ENCODE measurements around the gene LPAR3.

The LPAR3 gene

GRCh38 chr1:84855691-84856630, 37.0 kb downstream of the LPAR3 start:
- DNase-seq, result no peak

GRCh38 chr1:84855168-84855567, 37.8 kb downstream of the LPAR3 start:
- no peak for DNase-seq

GRCh38 chr1:84853741-84854721, 39.0 kb downstream of the LPAR3 start:
- DNase-seq, result peak; percentile 81

GRCh38 chr1:84851839-84852238, 41.2 kb downstream of the LPAR3 start:
- DNase-seq, result no peak

- DNase-seq, result no peak
Measured at GRCh38 chr1:84849357-84849975, 43.5 kb downstream of the LPAR3 start.

- peak; percentile 68 for DNase-seq
Measured at GRCh38 chr1:84847253-84848250, 45.5 kb downstream of the LPAR3 start.

GRCh38 chr1:84846387-84846786, 46.6 kb downstream of the LPAR3 start:
- no peak for DNase-seq

GRCh38 chr1:84845357-84845756, 47.6 kb downstream of the LPAR3 start:
- no peak for DNase-seq

GRCh38 chr1:84844094-84844493, 48.9 kb downstream of the LPAR3 start:
- DNase-seq, result no peak

- DNase-seq, result no peak
Measured at GRCh38 chr1:84842748-84843231, 50.2 kb downstream of the LPAR3 start.

- DNase-seq, result no peak
Measured at GRCh38 chr1:84841971-84842370, 51.0 kb downstream of the LPAR3 start.

- no peak for DNase-seq
Measured at GRCh38 chr1:84840346-84840745, 52.7 kb downstream of the LPAR3 start.

GRCh38 chr1:84839544-84839943, 53.5 kb downstream of the LPAR3 start:
- DNase-seq, result no peak

GRCh38 chr1:84836145-84836544, 56.9 kb downstream of the LPAR3 start:
- no peak for DNase-seq

- DNase-seq, result no peak
Measured at GRCh38 chr1:84835169-84835568, 57.8 kb downstream of the LPAR3 start.

- DNase-seq, result no peak
Measured at GRCh38 chr1:84834419-84835064, 58.5 kb downstream of the LPAR3 start.

- no peak for DNase-seq
Measured at GRCh38 chr1:84833194-84833593, 59.8 kb downstream of the LPAR3 start.

- DNase-seq, result no peak
Measured at GRCh38 chr1:84830136-84830535, 62.9 kb downstream of the LPAR3 start.

- DNase-seq, result no peak
Measured at GRCh38 chr1:84827976-84828375, 65.0 kb downstream of the LPAR3 start.

- DNase-seq, result no peak
Measured at GRCh38 chr1:84827555-84827954, 65.5 kb downstream of the LPAR3 start.

- no peak for DNase-seq
Measured at GRCh38 chr1:84825161-84825560, 67.8 kb downstream of the LPAR3 start.
